ENCODE measurements around the gene MAPK8IP3. TPM values are rescaled to one million over a fixed set of nuclear protein-coding genes. Genes with fewer than 3 reads are reported as not detected.

Gene MAPK8IP3
- total RNA-seq = 10 to 100 TPM; 41.1 to 82.6 (median 71.6) TPM

GRCh38 chr16:1705688-1706385 is at the start of gene MAPK8IP3:
TSS of gene MAPK8IP3 (plus strand) at chr16:1706195. CDS start at chr16:1706340, 145 bp downstream.
- DNase-seq (ENCODE audit: low spot score in 2 of 2) = peak; percentile 86 to 92
- peak within 1 kb of the TSS; percentile 88 to 95 for H3K27ac ChIP-seq
- no peaks in the 10 kb centered on the region for H3K27me3 ChIP-seq
- intact Hi-C loops (cut with DNase I; ENCODE audit: low total_unique reads) = no loop called here
- H3K36me3 ChIP-seq = no peaks in the 10 kb centered on the region
- H3K4me3 ChIP-seq = peak within 1 kb of the TSS; percentile 89 to 97 (median 95)
- H3K9me3 ChIP-seq = no peaks in the 10 kb centered on the region
- H3K4me1 ChIP-seq = peaks cover 8 to 12% of the 10 kb centered on the region in 2 donors
- peak; percentile 52 to 100 (median 91) for TF ChIP-seq CTCF (IDR thresholded peaks at IDR 0.05)
- peak in 2 of 3 donors; percentile 72 to 87 for TF ChIP-seq POLR2AphosphoS5 (IDR thresholded peaks at IDR 0.05)
- peak; percentile 81 for TF ChIP-seq POLR2A (IDR thresholded peaks at IDR 0.05)

- no peaks in the 10 kb centered on the region for H3K9me3 ChIP-seq
- no peak for DNase-seq (ENCODE audit: low spot score in 2 of 2)
- H3K4me3 ChIP-seq = no peak overlapping the region
- H3K27ac ChIP-seq = no peak overlapping the region
- intact Hi-C loops (cut with DNase I; ENCODE audit: low total_unique reads) = no loop called here
- no peak for TF ChIP-seq POLR2A (IDR thresholded peaks at IDR 0.05)
- TF ChIP-seq POLR2AphosphoS5 (IDR thresholded peaks at IDR 0.05) = no peak
- no peak for TF ChIP-seq CTCF (IDR thresholded peaks at IDR 0.05)
- no peaks in the 10 kb centered on the region for H3K27me3 ChIP-seq
- H3K36me3 ChIP-seq = peaks cover 3% of the 10 kb centered on the region
- peaks cover 0 to 8% of the 10 kb centered on the region in 2 donors for H3K4me1 ChIP-seq
Observed at GRCh38 chr16:1656808-1657617, 49.0 kb upstream of the MAPK8IP3 start.

- DNase-seq (ENCODE audit: low spot score in 2 of 2) = no peak
- Histone ChIP-seq H3K36me3 (peaks cover 4% of the 10 kb centered on the region), H3K27me3 (no peaks in the 10 kb centered on the region), H3K27ac (no peak overlapping the region), H3K4me1 (peaks cover 0 to 8% of the 10 kb centered on the region in 2 donors), H3K9me3 (no peaks in the 10 kb centered on the region), H3K4me3 (no peak overlapping the region)
- TF ChIP-seq POLR2AphosphoS5 (IDR thresholded peaks at IDR 0.05) (no peak), POLR2A (IDR thresholded peaks at IDR 0.05) (no peak), CTCF (IDR thresholded peaks at IDR 0.05) (no peak)
- intact Hi-C loops (cut with DNase I; ENCODE audit: low total_unique reads) = no loop called here
Observed at GRCh38 chr16:1657841-1658240, 48.2 kb upstream of the MAPK8IP3 start.

GRCh38 chr16:1659031-1659430 is 47.0 kb upstream of the MAPK8IP3 start:
- no peak overlapping the region for H3K27ac ChIP-seq
- H3K36me3 ChIP-seq = peaks cover 7% of the 10 kb centered on the region
- intact Hi-C loops (cut with DNase I; ENCODE audit: low total_unique reads) = no loop called here
- no peak for DNase-seq (ENCODE audit: low spot score in 2 of 2)
- no peak for TF ChIP-seq POLR2A (IDR thresholded peaks at IDR 0.05)
- no peak for TF ChIP-seq CTCF (IDR thresholded peaks at IDR 0.05)
- TF ChIP-seq POLR2AphosphoS5 (IDR thresholded peaks at IDR 0.05) = no peak
- H3K4me1 ChIP-seq = peaks cover 0 to 8% of the 10 kb centered on the region in 2 donors
- no peaks in the 10 kb centered on the region for H3K27me3 ChIP-seq
- H3K9me3 ChIP-seq = no peaks in the 10 kb centered on the region
- H3K4me3 ChIP-seq = no peak overlapping the region

- TF ChIP-seq CTCF (IDR thresholded peaks at IDR 0.05) (no peak), POLR2AphosphoS5 (IDR thresholded peaks at IDR 0.05) (no peak), POLR2A (IDR thresholded peaks at IDR 0.05) (no peak)
- Histone ChIP-seq H3K9me3 (no peaks in the 10 kb centered on the region), H3K27me3 (no peaks in the 10 kb centered on the region), H3K4me1 (no peaks in the 10 kb centered on the region), H3K27ac (no peak overlapping the region), H3K4me3 (no peak overlapping the region), H3K36me3 (peaks cover 7% of the 10 kb centered on the region)
- intact Hi-C loops (cut with DNase I; ENCODE audit: low total_unique reads) = no loop called here
- no peak for DNase-seq (ENCODE audit: low spot score in 2 of 2)
Observed at GRCh38 chr16:1661826-1662225, 44.2 kb upstream of the MAPK8IP3 start.
